Progenitor cell of endocrine pancreas (in vitro differentiated cells): ENCODE data around the gene RNF207. TPM values are rescaled to one million over a fixed set of nuclear protein-coding genes. Genes with fewer than 3 reads are reported as not detected.

Experiments
- DNase-seq: peaks from one replicate; pipeline ENCODE4 v3.0.0; 2021; ENCODE audit warnings: low spot score; ENCODE audit not compliant: unreplicated experiment
- H3K27ac Mint-ChIP-seq: 2 replicates; pipeline ENCODE4 v1.8.0; 2021; ENCODE audit warnings: mild to moderate bottlenecking, moderate library complexity, mixed read lengths
- H3K27me3 Mint-ChIP-seq: 2 replicates; pipeline ENCODE4 v1.8.0; 2021; ENCODE audit warnings: mixed read lengths
- H3K36me3 Mint-ChIP-seq: 2 replicates; pipeline ENCODE4 v1.8.0; 2022; ENCODE audit warnings: mixed read lengths; ENCODE audit not compliant: insufficient read depth
- H3K4me1 Mint-ChIP-seq: 2 replicates; pipeline ENCODE4 v1.8.0; 2021; ENCODE audit warnings: low read depth, mixed read lengths
- H3K4me3 Mint-ChIP-seq: 2 replicates; pipeline ENCODE4 v1.8.0; 2021; ENCODE audit warnings: low read depth, mild to moderate bottlenecking, moderate library complexity, mixed read lengths
- H3K9me3 Mint-ChIP-seq: 2 replicates; pipeline ENCODE4 v1.8.0; 2021; ENCODE audit warnings: low read depth, mixed read lengths
- CTCF ChIP-seq: fragments of 200-600 bp; sonication (generic); IDR thresholded peaks from one replicate; pipeline ENCODE4 v1.5.0; 2021; ENCODE audit warnings: antibody characterized with exemption, mild to moderate bottlenecking; ENCODE audit not compliant: unreplicated experiment
- total RNA-seq: library from RNA; stranded (reverse); gene quantifications from 2 replicates; pipeline ENCODE4 v1.2.1, GENCODE V29; 2021

RNF207 gene
- total RNA-seq, 1 donor from 2014 or later = 50.5 TPM

GRCh38 chr1:6180707-6181311, 25.1 kb upstream of the RNF207 start:
- H3K27ac Mint-ChIP-seq = no peak overlapping the region
- H3K27me3 Mint-ChIP-seq = peaks cover 30% of the 10 kb centered on the region
- H3K4me3 Mint-ChIP-seq = no peak overlapping the region
- DNase-seq = no peak
- TF ChIP-seq CTCF = no peak
- H3K36me3 Mint-ChIP-seq = peaks cover 6% of the 10 kb centered on the region
- H3K9me3 Mint-ChIP-seq = no peaks in the 10 kb centered on the region
- peaks cover 1% of the 10 kb centered on the region for H3K4me1 Mint-ChIP-seq

DNA sequence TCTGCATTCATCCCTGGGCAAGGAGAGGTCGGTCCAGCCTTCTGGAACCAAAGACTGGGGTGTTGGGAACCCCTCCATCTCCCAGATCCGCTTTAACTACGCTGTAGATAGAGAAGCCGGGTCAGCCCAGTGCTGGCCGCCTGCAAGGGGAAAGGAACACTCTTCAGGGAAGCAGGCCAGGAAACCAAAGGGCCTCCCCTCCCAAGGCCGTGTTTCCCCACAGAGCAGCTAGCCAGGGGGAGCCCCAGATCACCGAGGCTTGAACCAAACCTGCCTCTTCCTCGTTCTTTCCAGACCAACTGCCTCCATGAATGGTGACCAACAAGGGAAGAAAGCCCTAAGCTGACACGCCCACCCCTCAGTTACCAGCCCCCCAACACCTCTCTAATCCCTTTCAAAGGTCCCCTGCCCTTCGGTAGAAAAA, 24.6 kb upstream of the RNF207 start:
- DNase-seq = no peak
- Mint-ChIP-seq H3K4me1 (peaks cover 1% of the 10 kb centered on the region), H3K4me3 (no peak overlapping the region), H3K36me3 (peaks cover 9% of the 10 kb centered on the region), H3K27me3 (peaks cover 30% of the 10 kb centered on the region), H3K27ac (no peak overlapping the region), H3K9me3 (no peaks in the 10 kb centered on the region)
- no peak for TF ChIP-seq CTCF

GRCh38 chr1:6183520-6183989, 22.4 kb upstream of the RNF207 start:
- TF ChIP-seq CTCF = no peak
- Mint-ChIP-seq H3K27ac (no peak overlapping the region), H3K4me3 (no peak overlapping the region), H3K9me3 (no peaks in the 10 kb centered on the region), H3K4me1 (peaks cover 1% of the 10 kb centered on the region), H3K36me3 (peaks cover 14% of the 10 kb centered on the region), H3K27me3 (peaks cover 30% of the 10 kb centered on the region)
- no peak for DNase-seq

DNA sequence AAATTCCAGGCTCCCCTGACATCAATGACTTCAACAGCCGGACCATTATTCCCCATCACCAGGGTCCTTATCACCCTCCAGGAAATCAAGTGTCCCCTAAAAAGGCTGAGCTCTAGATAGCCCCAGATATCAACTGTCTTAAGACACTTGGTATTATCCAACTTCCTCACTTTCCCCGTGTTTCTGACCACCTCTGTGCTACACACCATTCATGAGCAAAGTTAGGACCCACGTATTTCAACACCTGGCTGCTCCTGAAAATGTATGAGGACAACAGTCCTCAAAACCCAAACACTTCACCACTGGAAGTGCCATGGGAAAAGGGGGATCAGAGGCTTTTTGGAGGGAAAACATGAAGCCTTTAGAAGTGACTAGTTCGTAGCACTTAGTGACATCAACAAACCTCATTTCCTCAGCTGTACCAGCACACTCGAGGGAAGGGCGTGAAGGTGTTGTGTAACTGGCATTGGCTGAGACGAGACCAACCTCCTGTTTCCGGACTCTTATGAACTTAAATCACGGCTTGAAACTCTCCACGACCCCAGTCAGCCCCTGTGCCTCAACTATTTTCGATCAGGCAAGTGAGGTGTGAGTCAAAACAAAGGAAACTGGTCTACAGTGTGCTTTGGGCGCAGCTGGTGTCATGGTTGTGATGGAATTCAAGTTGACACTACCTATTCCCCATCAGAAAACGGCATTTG, 21.7 kb upstream of the RNF207 start:
- no peak overlapping the region for H3K4me3 Mint-ChIP-seq
- H3K9me3 Mint-ChIP-seq = no peaks in the 10 kb centered on the region
- H3K4me1 Mint-ChIP-seq = no peaks in the 10 kb centered on the region
- DNase-seq = no peak
- H3K27ac Mint-ChIP-seq = no peak overlapping the region
- H3K27me3 Mint-ChIP-seq = peaks cover 30% of the 10 kb centered on the region
- TF ChIP-seq CTCF = no peak
- peaks cover 19% of the 10 kb centered on the region for H3K36me3 Mint-ChIP-seq

DNA sequence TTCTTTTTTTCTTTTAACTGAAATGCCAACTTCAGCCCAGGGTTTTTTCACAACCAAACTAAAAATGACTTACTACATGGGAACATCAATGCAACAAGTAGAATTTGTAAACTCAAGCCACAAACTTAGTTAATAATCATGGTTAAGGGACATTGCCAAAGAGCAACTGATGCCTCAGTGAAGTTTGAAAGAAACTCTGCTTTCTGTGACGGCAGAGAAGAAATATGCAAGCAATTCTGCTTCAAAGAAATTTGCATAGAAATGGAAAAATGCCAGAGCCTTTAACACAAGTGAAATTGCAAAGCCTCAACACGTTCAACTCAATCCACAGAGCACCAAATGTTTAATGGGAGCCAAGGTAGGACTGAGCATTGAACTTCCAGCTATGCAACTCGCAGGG, 20.8 kb upstream of the RNF207 start:
- DNase-seq = no peak
- H3K4me3 Mint-ChIP-seq = no peak overlapping the region
- peaks cover 30% of the 10 kb centered on the region for H3K27me3 Mint-ChIP-seq
- TF ChIP-seq CTCF = no peak
- peaks cover 22% of the 10 kb centered on the region for H3K36me3 Mint-ChIP-seq
- H3K27ac Mint-ChIP-seq = no peak overlapping the region
- no peaks in the 10 kb centered on the region for H3K4me1 Mint-ChIP-seq
- no peaks in the 10 kb centered on the region for H3K9me3 Mint-ChIP-seq
